ENCODE results near the gene APOL1.

DNA sequence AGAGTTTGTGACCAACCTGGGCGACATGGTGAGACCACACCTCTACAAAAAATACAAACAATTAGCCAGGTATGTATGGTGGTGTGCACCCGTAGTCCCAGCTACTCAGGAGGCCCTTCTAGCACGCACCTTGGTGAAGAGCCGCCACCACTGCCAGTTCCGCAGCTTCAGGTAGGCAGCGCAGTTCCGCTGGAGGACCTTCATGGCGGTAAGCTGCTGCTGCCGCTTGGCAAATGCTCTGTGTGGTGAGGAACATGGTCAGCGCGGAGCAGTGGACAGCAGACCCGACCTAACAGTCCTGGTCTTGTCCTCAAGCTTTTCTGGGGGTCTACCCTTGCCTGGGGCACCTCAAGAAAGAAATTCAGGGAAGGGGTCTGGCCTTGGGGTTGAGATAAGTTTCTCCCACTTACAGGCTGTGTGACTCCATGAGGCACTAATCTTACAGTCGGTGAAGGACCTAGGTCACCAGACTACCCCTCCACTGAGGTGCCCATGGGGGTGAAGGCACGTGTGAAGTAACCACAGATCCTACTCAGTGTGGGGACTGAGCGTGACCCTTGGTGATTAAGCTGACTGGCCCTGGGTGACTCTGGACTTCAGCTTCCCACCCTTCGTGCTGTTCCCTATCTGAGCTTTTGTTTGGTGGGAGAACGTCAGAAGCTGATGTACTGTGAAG, 49.6 kb downstream of the APOL1 start:
- TF ChIP-seq EZH2 (IDR thresholded peaks at IDR 0.05) (no peak), EZH2phosphoT487 (IDR thresholded peaks at IDR 0.05) (no peak)

Data from neural progenitor cell (in vitro differentiated cells).